Measurements from ENCODE around the gene SLC25A13. TPM values are rescaled to one million over a fixed set of nuclear protein-coding genes. Genes with fewer than 3 reads are reported as not detected.

Gene SLC25A13
- total and polyA plus RNA-seq, 2 experiments from 2014 or later, result 4.8 to 19.1 TPM

DNA sequence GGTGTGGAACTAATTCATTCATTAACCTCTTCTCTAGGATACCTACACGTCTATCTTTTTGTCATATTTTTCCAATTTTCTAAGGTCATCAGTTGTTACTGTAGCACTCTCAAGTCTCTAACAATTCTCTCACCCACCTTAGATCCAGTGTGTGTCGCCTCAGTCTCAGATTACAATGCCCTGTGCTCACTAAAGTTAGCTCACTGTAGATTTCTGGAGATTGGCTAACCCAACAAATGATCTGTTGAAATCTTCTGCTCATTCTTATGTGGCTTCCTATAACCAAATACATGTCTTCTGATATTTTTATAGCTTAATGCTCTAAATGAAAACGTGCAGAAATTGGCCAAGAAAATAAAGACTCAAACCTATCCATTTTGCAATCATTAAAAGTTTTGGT is 142.6 kb downstream of the SLC25A13 start:
- no peaks in the 10 kb centered on the region for H3K4me1 ChIP-seq (ENCODE audit: insufficient read depth)
- H3K4me2 ChIP-seq (ENCODE audit: unreplicated experiment), result no peak overlapping the region
- in situ Hi-C loops (cut with MboI), result no loop called here
- no peak overlapping the region for H3K4me3 ChIP-seq
- WGBS, 2 experiments (ENCODE audit: low coverage in 1 of 2, low lambda C conversion rate in 2 of 2, missing lambda C conversion rate in 2 of 2), result 60 to 73% methylated on average over 3 of the region's 3 CpGs
- H3K36me3 ChIP-seq (ENCODE audit: low read depth), result no peaks in the 10 kb centered on the region
- no peaks in the 10 kb centered on the region for H4K20me1 ChIP-seq (ENCODE audit: insufficient read depth)
- H3K9me2 ChIP-seq (ENCODE audit: insufficient read depth), result no peaks in the 10 kb centered on the region
- TF ChIP-seq EZH2 (IDR thresholded peaks at IDR 0.05; ENCODE audit: insufficient read depth, poor library complexity, severe bottlenecking) (no peak), EZH2phosphoT487 (IDR thresholded peaks at IDR 0.05; ENCODE audit: insufficient read depth, low read depth) (no peak)
- H3K9ac ChIP-seq, result no peak overlapping the region
- no peak overlapping the region for H2AFZ ChIP-seq
- H3K27ac ChIP-seq, result no peak overlapping the region
- no peaks in the 10 kb centered on the region for H3K79me2 ChIP-seq (ENCODE audit: insufficient read depth)
- no peak for DNase-seq
- no peaks in the 10 kb centered on the region for H3F3A ChIP-seq (ENCODE audit: insufficient read depth)
- no peaks in the 10 kb centered on the region for H3K27me3 ChIP-seq (replicated peaks; ENCODE audit: insufficient read depth)
- no peaks in the 10 kb centered on the region for H3K9me3 ChIP-seq (ENCODE audit: low read depth)

DNA sequence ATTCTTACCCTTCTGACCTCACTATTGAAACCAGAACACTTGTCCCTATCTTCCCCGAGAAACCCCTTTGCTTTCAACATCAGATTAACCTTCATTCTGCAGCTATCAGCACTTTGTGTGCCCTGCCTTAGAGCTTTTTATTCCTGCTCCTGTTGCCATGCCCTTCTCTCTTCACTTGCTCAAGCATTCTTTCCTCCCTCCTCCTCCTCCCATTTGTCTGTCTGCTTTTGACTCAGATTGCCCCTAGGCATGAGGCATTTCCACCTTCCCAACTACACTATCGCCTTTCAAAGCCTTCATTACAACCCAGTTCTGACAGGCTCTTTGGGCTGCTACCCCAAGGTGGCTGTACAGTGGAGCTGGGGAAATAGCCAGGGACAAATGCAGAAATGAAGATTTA is 143.3 kb downstream of the SLC25A13 start:
- H3K36me3 ChIP-seq (ENCODE audit: low read depth), result no peaks in the 10 kb centered on the region
- no peaks in the 10 kb centered on the region for H3K27me3 ChIP-seq (replicated peaks; ENCODE audit: insufficient read depth)
- in situ Hi-C loops (cut with MboI), result no loop called here
- H3K9me2 ChIP-seq (ENCODE audit: insufficient read depth), result no peaks in the 10 kb centered on the region
- H3K4me2 ChIP-seq (ENCODE audit: unreplicated experiment), result no peak overlapping the region
- TF ChIP-seq EZH2 (IDR thresholded peaks at IDR 0.05; ENCODE audit: insufficient read depth, poor library complexity, severe bottlenecking) (no peak), EZH2phosphoT487 (IDR thresholded peaks at IDR 0.05; ENCODE audit: insufficient read depth, low read depth) (no peak)
- no peaks in the 10 kb centered on the region for H3K79me2 ChIP-seq (ENCODE audit: insufficient read depth)
- no peak overlapping the region for H3K4me3 ChIP-seq
- H4K20me1 ChIP-seq (ENCODE audit: insufficient read depth), result no peaks in the 10 kb centered on the region
- H2AFZ ChIP-seq, result no peak overlapping the region
- no peak overlapping the region for H3K27ac ChIP-seq
- DNase-seq, result no peak
- WGBS, 2 experiments (ENCODE audit: low coverage in 1 of 2, low lambda C conversion rate in 2 of 2, missing lambda C conversion rate in 2 of 2), result 94 to 97% methylated on average over 2 of the region's 2 CpGs
- no peaks in the 10 kb centered on the region for H3K9me3 ChIP-seq (ENCODE audit: low read depth)
- no peak overlapping the region for H3K9ac ChIP-seq
- H3F3A ChIP-seq (ENCODE audit: insufficient read depth), result no peaks in the 10 kb centered on the region
- no peaks in the 10 kb centered on the region for H3K4me1 ChIP-seq (ENCODE audit: insufficient read depth)

DNA sequence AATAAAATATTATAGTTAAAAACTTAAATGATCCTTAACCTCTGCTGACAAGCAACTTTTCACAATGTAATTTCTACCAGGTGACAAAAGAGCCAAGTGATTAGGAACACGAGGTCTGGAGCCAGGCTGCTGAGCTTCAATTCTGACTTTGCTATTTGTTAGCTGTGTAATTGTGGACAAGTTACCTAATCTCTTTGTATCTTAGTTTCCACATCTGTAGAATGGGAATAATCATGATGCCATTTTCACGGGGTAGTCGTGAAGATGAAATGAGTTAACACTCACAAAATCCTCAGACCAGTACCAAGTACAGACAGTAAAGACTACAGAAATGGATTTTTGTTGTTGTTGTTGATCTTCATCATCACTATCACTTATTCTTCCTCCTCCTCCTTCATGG is 144.5 kb downstream of the SLC25A13 start:
- H4K20me1 ChIP-seq (ENCODE audit: insufficient read depth), result no peaks in the 10 kb centered on the region
- in situ Hi-C loops (cut with MboI), result no loop called here
- H3K4me2 ChIP-seq (ENCODE audit: unreplicated experiment), result no peak overlapping the region
- H3K79me2 ChIP-seq (ENCODE audit: insufficient read depth), result no peaks in the 10 kb centered on the region
- no peak for DNase-seq
- H3K9me2 ChIP-seq (ENCODE audit: insufficient read depth), result no peaks in the 10 kb centered on the region
- no peaks in the 10 kb centered on the region for H3K4me1 ChIP-seq (ENCODE audit: insufficient read depth)
- H3K9me3 ChIP-seq (ENCODE audit: low read depth), result no peaks in the 10 kb centered on the region
- no peaks in the 10 kb centered on the region for H3K27me3 ChIP-seq (replicated peaks; ENCODE audit: insufficient read depth)
- H3K4me3 ChIP-seq, result no peak overlapping the region
- TF ChIP-seq EZH2phosphoT487 (IDR thresholded peaks at IDR 0.05; ENCODE audit: insufficient read depth, low read depth) (no peak), EZH2 (IDR thresholded peaks at IDR 0.05; ENCODE audit: insufficient read depth, poor library complexity, severe bottlenecking) (no peak)
- no peaks in the 10 kb centered on the region for H3K36me3 ChIP-seq (ENCODE audit: low read depth)
- H3K27ac ChIP-seq, result no peak overlapping the region
- H3K9ac ChIP-seq, result no peak overlapping the region
- no peak overlapping the region for H2AFZ ChIP-seq
- no peaks in the 10 kb centered on the region for H3F3A ChIP-seq (ENCODE audit: insufficient read depth)
- 91 to 100% methylated on average over 3 of the region's 3 CpGs for WGBS, 2 experiments (ENCODE audit: low coverage in 1 of 2, low lambda C conversion rate in 2 of 2, missing lambda C conversion rate in 2 of 2)

DNA sequence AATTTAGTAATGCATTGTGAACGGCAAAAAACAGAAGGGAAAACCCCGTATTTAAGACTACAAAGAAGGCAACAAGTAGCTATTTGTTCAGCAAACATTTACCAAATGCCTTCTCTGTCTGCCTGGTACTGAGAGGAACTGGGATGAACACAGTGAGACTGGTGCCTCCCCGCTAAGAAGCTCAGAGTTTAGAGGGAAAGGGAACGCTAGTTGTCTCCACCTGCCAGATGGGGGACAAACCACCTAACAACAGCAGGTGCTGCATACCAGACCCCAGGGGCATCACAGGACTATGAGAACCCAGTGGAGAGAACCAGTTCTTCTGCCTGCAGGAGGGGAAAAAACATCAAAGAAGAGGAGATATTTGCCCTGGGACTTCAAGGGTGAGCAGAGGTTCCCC is 147.1 kb downstream of the SLC25A13 start:
- no peaks in the 10 kb centered on the region for H3K36me3 ChIP-seq (ENCODE audit: low read depth)
- no peak for TF ChIP-seq EZH2phosphoT487 (IDR thresholded peaks at IDR 0.05; ENCODE audit: insufficient read depth, low read depth)
- no peak for TF ChIP-seq EZH2 (IDR thresholded peaks at IDR 0.05; ENCODE audit: insufficient read depth, poor library complexity, severe bottlenecking)
- WGBS, 2 experiments (ENCODE audit: low coverage in 1 of 2, low lambda C conversion rate in 2 of 2, missing lambda C conversion rate in 2 of 2), result 96 to 98% methylated on average over 4 of the region's 4 CpGs
- no peak overlapping the region for H3K27ac ChIP-seq
- no peak overlapping the region for H3K4me2 ChIP-seq (ENCODE audit: unreplicated experiment)
- no peaks in the 10 kb centered on the region for H3F3A ChIP-seq (ENCODE audit: insufficient read depth)
- DNase-seq, result no peak
- in situ Hi-C loops (cut with MboI), result no loop called here
- H3K4me1 ChIP-seq (ENCODE audit: insufficient read depth), result no peaks in the 10 kb centered on the region
- H3K9me2 ChIP-seq (ENCODE audit: insufficient read depth), result no peaks in the 10 kb centered on the region
- H2AFZ ChIP-seq, result no peak overlapping the region
- H3K27me3 ChIP-seq (replicated peaks; ENCODE audit: insufficient read depth), result no peaks in the 10 kb centered on the region
- no peaks in the 10 kb centered on the region for H3K79me2 ChIP-seq (ENCODE audit: insufficient read depth)
- H4K20me1 ChIP-seq (ENCODE audit: insufficient read depth), result no peaks in the 10 kb centered on the region
- H3K4me3 ChIP-seq, result no peak overlapping the region
- H3K9me3 ChIP-seq (ENCODE audit: low read depth), result no peaks in the 10 kb centered on the region
- H3K9ac ChIP-seq, result no peak overlapping the region

DNA sequence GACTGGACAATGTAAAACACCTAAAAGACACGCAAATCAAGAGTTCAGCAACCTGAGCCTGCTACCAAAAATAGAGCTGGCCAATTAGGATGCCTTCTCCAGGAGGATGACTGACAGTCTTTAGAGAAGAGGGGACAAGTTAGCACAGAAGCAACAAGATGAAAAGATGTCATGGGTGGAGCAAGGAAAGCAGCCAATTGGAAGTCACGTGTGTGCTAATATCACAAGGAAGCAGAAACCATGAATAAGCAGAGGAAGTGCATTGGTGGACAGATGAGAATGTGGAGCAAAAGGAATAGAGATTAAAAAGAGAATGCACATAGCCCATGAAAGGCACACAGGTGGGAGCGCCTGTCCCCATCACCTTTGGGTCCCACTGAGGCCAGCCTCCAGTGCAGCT is 148.1 kb downstream of the SLC25A13 start:
- WGBS, 2 experiments (ENCODE audit: low coverage in 1 of 2, low lambda C conversion rate in 2 of 2, missing lambda C conversion rate in 2 of 2), result 95% methylated on average over 3 of the region's 3 CpGs
- no peaks in the 10 kb centered on the region for H4K20me1 ChIP-seq (ENCODE audit: insufficient read depth)
- H3K4me3 ChIP-seq, result no peak overlapping the region
- no peak overlapping the region for H3K4me2 ChIP-seq (ENCODE audit: unreplicated experiment)
- TF ChIP-seq EZH2 (IDR thresholded peaks at IDR 0.05; ENCODE audit: insufficient read depth, poor library complexity, severe bottlenecking), result no peak
- no peak for TF ChIP-seq EZH2phosphoT487 (IDR thresholded peaks at IDR 0.05; ENCODE audit: insufficient read depth, low read depth)
- in situ Hi-C loops (cut with MboI), result no loop called here
- no peak overlapping the region for H3K27ac ChIP-seq
- H2AFZ ChIP-seq, result no peak overlapping the region
- no peaks in the 10 kb centered on the region for H3F3A ChIP-seq (ENCODE audit: insufficient read depth)
- H3K4me1 ChIP-seq (ENCODE audit: insufficient read depth), result no peaks in the 10 kb centered on the region
- H3K27me3 ChIP-seq (replicated peaks; ENCODE audit: insufficient read depth), result no peaks in the 10 kb centered on the region
- no peak for DNase-seq
- H3K36me3 ChIP-seq (ENCODE audit: low read depth), result no peaks in the 10 kb centered on the region
- no peaks in the 10 kb centered on the region for H3K79me2 ChIP-seq (ENCODE audit: insufficient read depth)
- no peaks in the 10 kb centered on the region for H3K9me3 ChIP-seq (ENCODE audit: low read depth)
- no peak overlapping the region for H3K9ac ChIP-seq
- H3K9me2 ChIP-seq (ENCODE audit: insufficient read depth), result no peaks in the 10 kb centered on the region
